Adrenal gland (tissue), 5 donors: Measurements from ENCODE around the gene CTPS2.
A peak's percentile ranks its signal among the peaks of the same experiment; 100 is the strongest.

Experiments used
- POLR2A ChIP-seq, 2 donors: fragments of 450-650 bp; IDR thresholded peaks; one replicate each; pipeline ENCODE4 v1.6.1; 2017; ENCODE audit warnings: antibody characterized with exemption in 2 of 2, mild to moderate bottlenecking in 2 of 2, moderate library complexity in 1 of 2
- TF ChIP-seq, protein P1 (sequence below), 6 experiments: fragments of 450-650 bp in 4 of 6; fragments of 200-600 bp in 2 of 6; sonication (generic) in 1 of 6; IDR thresholded peaks; 1 replicate in 5 of 6; 2 replicates in 1 of 6; pipeline versions ENCODE4 v1.5.1 to v1.8.0; 2016 to 2021; ENCODE audit warnings: antibody characterized with exemption in 6 of 6, mild to moderate bottlenecking in 2 of 6, moderate library complexity in 1 of 6
- donor health status: DM: no; HTN: no; CAD: no.

DNA sequence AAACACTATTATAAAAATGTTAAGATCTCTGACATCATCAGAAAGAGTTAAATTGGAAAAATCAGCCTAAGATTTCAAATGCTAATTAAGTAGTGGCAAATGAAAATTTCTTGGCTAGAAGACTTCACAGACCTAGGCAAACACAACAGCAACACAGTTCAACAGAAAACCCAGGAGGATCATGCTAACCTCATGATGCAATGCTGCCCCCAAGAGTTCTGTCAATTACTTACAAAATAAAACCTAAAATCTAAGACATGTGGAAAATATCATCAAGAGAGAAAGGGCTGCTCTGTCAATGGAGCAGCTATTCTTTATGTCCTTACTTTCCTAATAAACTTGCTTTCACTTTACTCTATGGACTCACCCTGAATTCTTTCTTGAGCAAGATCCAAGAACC is 41.5 kb downstream of the CTPS2 start:
- TF ChIP-seq, protein P1, sequence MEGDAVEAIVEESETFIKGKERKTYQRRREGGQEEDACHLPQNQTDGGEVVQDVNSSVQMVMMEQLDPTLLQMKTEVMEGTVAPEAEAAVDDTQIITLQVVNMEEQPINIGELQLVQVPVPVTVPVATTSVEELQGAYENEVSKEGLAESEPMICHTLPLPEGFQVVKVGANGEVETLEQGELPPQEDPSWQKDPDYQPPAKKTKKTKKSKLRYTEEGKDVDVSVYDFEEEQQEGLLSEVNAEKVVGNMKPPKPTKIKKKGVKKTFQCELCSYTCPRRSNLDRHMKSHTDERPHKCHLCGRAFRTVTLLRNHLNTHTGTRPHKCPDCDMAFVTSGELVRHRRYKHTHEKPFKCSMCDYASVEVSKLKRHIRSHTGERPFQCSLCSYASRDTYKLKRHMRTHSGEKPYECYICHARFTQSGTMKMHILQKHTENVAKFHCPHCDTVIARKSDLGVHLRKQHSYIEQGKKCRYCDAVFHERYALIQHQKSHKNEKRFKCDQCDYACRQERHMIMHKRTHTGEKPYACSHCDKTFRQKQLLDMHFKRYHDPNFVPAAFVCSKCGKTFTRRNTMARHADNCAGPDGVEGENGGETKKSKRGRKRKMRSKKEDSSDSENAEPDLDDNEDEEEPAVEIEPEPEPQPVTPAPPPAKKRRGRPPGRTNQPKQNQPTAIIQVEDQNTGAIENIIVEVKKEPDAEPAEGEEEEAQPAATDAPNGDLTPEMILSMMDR (IDR thresholded peaks at IDR 0.05), result peak in 4 of 6 experiments; percentile 32 to 44 (median 40)
- no peak for TF ChIP-seq POLR2A (IDR thresholded peaks at IDR 0.05)
